Stimulated activated naive CD8-positive, alpha-beta T cell treated with anti-CD3 and anti-CD28 coated beads, Interleukin-15, Interleukin-2, amounts not matched to agents 100 U/mL and 50 U/mL, for 24 hours (primary cell): ENCODE measurements around the gene FETUB.

Experiments used
- ATAC-seq: fragments of 150-1000 bp; cut with Tn5 transposase; one replicate; pipeline ENCODE4 v1.10.0; 2021
- DNase-seq: peaks from one replicate; pipeline ENCODE4 v3.0.0; 2021

The FETUB gene

DNA sequence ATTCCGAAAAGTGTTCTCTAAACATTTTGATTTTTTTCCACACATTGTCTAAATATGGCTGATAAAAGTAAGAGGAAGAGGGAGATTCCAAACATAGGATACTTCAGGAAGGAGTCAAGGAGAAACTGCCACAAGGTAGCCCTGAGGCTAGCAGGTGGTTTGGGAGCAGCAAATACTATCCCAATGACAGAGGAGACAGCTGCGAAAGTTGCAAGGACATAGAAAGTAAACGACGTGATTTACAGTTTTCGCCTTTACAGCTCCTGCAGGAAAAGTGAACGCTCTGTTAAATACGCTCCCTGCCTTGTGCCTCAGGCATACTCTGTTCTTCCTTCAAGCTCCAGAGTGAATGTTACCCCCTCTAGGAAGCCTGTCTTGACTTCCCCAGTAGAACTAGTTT is 3.7 kb upstream of the FETUB start:
- DNase-seq = no peak
- ATAC-seq = no peak

GRCh38 chr3:186637686-186638085 is 2.5 kb upstream of the FETUB start:
- no peak for DNase-seq
- ATAC-seq = no peak

DNA sequence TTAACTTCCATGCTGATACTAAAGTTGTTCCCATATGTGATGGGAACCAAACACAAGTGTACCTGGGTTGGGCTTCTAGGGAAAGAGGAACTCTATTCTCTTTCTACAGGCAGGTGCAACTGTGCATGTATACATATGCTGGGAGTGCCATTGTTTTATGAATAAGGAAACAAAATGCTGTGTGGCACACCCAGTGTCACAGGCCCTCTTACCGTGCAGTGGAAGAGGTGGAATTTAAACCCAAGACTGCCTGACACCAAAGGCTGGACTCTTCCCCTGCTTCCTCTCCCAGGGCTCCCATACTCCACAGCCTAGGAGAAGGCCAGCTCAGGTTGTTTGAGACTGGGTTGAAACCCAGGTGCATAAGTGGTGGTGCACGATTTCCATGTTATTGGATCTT is 1.9 kb upstream of the FETUB start:
- no peak for ATAC-seq

DNA sequence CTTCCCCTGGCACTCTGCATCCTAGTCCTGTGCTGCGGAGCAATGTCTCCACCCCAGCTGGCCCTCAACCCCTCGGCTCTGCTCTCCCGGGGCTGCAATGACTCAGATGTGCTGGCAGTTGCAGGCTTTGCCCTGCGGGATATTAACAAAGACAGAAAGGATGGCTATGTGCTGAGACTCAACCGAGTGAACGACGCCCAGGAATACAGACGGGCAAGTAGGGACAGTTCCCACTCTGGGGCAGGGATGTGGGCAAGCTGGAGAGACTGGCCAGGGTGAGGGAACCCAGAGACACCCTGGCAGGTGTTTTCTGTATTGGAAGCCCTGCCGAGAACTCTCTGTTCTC is 247 bp downstream of the FETUB start:
- ATAC-seq = no peak
- no peak for DNase-seq

More for the DNA sequence above, 1.9 kb upstream of the FETUB start:
- DNase-seq = no peak

- no peak for DNase-seq
- ATAC-seq = no peak
Observed at GRCh38 chr3:186640929-186641328, 730 bp downstream of the FETUB start.

DNA sequence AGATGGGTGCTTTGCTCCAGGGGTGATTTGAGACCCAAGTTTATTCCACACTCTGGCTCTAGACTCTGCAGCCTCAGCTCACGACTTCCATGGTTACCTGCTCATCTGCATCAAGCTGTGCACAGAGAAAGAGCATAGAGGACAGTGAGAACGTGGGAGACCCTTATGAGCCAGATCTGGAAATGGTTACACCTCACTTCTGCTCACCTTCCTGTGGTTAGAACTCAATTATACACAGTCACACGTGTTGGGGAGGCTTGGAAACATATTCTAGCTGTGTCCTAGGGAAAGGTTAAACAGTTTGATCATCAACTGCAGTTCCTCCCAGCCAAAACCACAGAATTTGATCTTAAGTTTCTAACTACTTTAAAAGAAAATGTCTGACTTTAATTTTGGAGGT is 1.8 kb downstream of the FETUB start:
- DNase-seq (no peak), ATAC-seq (peak; percentile 75)

DNA sequence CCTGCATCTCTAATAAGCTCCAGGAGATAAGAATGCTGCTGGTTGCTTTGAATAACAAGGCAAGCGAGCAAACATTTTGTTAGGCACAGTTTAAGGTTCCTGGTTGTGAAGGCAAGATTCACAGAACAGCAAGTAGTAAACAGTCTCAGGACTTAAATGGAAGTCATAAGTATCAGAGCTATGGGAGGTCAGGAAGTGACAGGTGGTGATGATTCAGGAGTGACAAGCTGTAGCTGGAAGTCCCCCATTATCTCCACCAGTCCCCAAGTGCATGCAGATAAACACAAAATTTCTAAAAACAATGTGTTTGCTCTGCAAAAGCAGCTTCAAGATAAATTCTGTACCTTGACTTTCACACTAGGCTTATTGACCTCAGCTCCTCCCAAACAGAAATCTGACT is 3.3 kb downstream of the FETUB start:
- ATAC-seq (peak; percentile 78), DNase-seq (no peak)

DNA sequence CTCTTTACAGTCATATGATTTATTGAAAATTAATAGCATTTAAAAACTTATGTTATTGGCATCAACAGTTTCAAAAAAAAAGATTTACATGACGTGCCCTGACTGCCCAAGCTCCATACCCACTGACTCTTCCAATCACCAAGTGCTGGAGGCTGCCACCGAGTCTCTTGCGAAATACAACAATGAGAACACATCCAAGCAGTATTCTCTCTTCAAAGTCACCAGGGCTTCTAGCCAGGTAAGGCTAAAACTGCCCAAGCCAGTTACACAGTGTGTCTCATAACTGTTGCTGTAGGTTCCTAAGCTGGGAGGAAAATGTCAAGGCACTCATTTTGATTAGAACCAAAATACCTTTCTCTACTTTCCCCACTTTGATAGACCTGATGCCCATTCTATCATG is 4.5 kb downstream of the FETUB start:
- DNase-seq = no peak
- no peak for ATAC-seq

DNA sequence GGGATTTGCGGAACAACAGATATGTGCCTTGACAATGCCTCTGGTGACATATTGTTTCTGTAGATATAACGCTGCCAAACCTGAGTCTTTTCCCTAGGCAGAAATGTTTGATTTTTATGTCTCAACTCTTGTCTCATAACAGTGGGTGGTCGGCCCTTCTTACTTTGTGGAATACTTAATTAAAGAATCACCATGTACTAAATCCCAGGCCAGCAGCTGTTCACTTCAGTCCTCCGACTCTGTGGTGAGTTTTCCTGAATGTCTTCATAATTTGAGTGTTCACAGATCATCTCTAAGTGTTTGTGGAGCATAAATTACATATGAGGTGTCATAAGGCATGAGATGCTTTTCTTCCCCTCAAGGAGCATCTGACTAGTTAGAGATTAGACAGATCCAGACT is 5.9 kb downstream of the FETUB start:
- DNase-seq = no peak

GRCh38 chr3:186646841-186647240 is 6.6 kb downstream of the FETUB start:
- DNase-seq = no peak
- no peak for ATAC-seq

More for the DNA sequence above, 5.9 kb downstream of the FETUB start:
- no peak for ATAC-seq

DNA sequence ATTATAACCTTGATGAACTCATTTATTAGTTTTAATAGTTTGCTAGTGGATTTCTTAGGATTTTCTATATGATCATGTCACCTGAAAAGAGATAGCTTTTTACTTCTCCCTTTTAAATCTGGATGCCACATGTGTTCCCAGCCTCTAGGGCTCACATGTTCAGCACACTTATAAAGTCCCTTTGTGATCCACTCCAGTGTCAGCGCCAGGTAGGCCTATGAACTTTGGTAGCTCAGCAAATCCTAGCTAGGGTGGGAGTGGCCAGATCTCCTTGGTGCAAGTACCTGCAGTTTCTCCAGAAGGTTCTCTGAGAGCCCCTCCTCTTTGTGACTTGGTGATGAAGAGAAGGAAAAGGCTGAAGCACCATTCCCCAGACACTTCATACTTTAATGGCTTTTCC is 8.7 kb downstream of the FETUB start:
- no peak for ATAC-seq

DNA sequence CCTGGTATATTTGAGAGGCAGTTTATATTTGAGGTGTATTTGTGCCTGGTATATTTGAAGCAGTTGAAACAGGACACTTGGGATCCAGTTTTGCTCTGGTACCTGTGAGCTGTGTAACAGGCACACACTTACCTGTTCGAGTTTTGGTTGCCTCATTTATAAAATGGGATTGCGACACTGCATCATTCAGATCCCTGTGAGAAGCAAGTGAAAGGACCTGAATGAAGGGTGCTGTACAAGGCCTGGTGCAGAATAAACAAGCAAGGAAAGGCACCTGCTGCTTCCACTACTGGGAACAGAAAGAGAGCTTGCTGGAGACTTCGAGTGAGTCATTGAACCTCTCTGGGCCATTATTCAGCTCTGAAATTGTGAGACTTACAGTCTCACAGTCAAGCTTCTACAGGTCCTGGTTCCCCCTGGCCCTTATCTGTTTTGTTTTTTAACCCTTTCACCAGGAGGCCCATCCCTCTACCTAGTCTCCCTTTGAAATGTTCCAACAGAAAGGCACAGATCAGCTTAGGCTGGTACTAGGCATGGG is 11.5 kb downstream of the FETUB start:
- no peak for ATAC-seq

More for the DNA sequence above, 8.7 kb downstream of the FETUB start:
- DNase-seq = no peak

DNA sequence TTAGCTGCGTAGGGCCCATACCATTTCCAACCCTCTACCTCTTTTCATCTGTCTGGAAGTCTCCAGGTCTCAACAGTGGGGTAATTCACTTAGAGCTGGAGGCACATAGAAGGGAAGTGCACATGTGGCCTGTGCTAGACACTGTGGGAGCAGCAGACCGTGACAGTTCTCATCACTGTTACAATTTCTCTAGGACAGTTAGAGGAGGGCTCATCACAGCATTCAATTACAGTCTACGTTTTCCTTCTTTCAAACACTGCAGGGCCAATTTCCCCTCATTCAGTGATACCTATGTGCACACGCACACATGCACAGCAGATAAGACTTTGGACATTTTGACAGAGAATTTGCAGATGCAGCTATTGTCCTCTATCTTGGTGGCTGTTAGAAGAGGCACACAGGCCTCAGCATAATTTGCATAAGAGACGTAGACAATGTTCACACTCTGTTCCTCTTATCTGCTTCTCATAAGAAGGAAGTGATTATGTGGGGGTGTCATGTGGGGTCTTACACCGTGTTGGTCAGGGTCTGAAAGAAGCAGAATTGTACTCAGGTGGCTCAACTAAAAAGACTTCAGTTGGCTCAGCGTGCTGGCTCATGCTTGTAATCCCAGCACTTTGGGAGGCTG is 13.0 kb downstream of the FETUB start:
- ATAC-seq (no peak), DNase-seq (no peak)

More for the DNA sequence above, 11.5 kb downstream of the FETUB start:
- DNase-seq = no peak

- DNase-seq = no peak
- no peak for ATAC-seq
Observed at GRCh38 chr3:186653984-186654383, 13.8 kb downstream of the FETUB start.

DNA sequence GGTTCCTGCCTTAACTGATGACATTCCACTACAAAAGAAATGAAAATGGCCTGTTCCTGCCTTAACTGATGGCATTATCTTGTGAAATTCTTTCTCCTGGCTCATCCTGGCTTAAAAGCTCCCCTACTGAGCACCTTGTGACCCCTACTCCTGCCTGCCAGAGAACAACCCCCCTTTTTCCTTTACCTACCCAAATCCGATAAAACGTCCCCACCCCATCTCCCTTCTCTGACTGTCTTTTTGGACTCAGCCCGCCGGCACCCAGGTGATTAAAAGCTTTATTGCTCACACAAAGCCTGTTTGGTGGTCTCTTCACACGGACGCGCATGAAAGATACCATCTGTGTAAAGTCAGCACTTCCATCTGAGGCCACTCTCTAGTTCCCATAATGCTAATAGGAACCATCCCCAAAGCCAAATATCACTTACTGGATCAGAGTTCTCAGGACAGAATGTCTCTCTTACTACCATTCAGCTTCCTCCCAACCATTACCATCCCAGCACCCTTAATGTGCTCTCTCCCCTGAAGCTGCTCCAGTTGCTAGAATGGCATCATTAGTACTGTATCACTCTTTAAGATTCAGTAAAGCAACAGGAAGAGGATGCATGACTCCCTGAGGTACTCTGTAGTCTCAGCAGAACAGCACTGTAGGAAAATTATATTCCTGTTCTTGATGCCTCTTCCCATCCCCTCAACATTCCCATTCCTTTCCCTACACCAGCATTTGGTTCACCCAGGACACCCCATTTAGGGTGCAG is 23.3 kb downstream of the FETUB start:
- ATAC-seq = no peak
- no peak for DNase-seq

DNA sequence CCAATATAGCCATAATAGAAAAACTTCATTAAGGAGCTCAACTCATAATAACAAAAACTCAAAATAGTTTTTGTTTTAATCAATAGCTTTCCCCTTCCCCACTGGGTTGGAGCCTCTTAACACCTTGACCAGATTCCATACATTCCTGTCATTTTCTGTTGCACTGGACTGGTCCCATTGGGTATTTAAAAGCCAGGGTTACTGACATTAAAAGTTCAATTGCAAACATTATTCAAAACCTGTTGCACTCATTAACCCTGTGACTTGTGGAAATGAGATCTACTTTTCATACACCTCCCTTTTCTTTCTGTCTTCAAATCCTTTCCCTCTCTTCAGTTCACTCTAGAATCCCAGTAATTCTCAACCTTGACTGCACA is 23.9 kb downstream of the FETUB start:
- no peak for DNase-seq
- no peak for ATAC-seq

- DNase-seq (no peak), ATAC-seq (no peak)
Observed at GRCh38 chr3:186664506-186664905, 24.3 kb downstream of the FETUB start.

DNA sequence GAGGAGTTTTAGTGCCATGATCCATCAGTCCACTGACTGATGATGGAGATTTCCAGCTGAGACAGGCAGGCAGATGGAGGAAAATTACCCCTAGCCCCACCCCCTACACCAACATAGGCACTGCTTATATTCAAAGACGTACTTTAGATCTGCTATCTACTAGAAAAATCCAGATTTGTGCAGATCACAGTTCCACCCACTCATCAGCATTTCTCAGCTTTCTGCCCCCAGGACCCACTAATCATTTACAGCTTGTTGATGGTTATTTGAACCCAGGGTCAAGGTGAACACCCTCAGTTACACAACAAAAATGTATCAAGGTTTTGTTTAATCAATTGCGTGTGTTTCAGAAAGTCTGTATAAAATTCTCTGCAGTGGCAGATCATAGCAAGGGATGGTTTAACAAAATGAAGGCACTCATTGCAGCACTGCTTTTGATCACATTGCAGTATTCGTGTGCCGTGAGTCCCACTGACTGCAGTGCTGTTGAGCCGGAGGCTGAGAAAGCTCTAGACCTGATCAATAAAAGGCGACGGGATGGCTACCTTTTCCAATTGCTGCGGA is 25.5 kb downstream of the FETUB start, which contains the start of gene HRG:
HRG (plus strand) TSS at position 390 of the 564 bp plus-strand sequence; CDS start at position 408, 18 bp downstream.
- DNase-seq (no peak), ATAC-seq (no peak)

DNA sequence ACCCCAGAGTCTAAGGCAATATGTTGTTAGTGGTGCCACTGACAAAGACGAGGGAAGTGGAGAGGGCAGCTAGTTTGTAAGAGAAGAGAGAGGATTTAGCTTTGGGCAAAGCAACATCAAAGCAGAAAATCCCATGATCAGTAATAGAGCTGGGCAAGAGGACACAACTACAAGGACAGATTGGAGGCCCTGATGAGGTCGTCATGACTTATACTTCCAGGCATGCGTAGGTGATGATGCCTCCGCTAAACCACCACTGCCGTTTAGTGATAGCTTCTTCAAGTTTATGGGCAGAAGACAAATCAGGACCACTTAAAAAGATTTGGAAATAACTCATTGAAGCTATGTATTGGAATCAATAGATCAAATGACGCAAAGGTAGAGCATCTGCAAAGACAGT is 28.2 kb downstream of the FETUB start:
- ATAC-seq (no peak), DNase-seq (no peak)

GRCh38 chr3:186669378-186670084 is 29.3 kb downstream of the FETUB start:
- ATAC-seq = no peak
- no peak for DNase-seq

DNA sequence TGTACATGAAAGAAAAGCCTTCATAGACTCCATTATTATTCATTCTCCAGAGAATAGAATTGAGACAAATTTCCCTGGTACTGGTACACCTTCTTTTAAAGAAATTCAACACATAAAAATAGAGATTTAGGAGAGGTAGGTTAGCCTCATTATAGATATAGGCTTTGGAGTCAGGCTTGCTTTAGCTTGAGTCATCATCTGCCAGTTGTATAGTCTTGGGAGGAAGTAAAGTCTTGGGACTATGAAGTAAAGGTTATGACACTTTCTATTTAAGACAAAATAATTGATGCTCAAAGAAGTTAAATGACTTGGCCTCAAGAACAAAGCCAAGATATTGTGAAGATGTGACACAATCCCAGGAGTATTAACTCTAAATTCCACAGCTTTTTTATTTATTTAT is 30.0 kb downstream of the FETUB start:
- no peak for DNase-seq
- no peak for ATAC-seq

DNA sequence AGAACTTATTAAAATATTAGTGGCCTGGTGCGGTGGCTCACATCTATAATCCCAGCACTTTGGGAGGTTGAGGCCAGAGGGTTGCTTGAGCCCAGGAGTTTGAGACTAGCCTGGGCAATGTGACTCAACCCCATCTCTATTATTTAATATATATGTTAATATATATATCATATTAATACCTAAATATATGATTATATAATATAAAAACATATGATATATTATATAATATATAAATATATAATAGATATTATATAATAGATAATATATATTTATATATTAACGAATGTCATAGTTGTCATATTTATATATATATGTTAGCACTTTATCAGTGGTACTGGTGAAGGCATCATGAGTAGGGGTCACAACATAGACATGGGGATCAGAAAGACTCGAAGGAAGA is 30.9 kb downstream of the FETUB start:
- no peak for ATAC-seq
- DNase-seq = no peak

DNA sequence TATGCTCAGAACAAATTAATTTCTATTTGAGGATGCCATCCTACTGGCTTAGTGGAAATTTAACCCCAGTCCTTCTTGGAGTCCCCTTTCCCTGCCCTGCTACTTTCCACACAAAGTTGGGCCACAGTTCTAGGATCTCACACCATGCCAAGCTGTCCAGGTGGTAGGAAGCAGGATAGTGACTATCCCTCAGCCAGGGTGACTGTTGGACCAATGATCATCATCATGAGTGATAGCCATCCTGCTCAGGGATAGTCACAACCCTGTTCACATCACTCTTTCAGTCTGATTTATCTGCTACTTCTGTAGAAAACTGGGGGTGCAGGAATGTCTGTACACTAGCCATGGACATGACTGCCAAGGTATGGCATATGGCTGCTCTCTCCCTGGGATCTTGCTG is 38.4 kb downstream of the FETUB start:
- DNase-seq (no peak), ATAC-seq (peak; percentile 23)
